Measurements from ENCODE around the gene TSC1.

GRCh38 chr9:132957805-132958204 is 13.4 kb upstream of the TSC1 start:
- TF ChIP-seq CTCF (IDR thresholded peaks at IDR 0.05) (no peak), POLR2AphosphoS5 (IDR thresholded peaks at IDR 0.05) (no peak), POLR2A (IDR thresholded peaks at IDR 0.05) (no peak)
